LNCaP clone FGC (cell line): ENCODE measurements around the gene EIF2S2.

Experiments used
- DNase-seq: peaks from one replicate; pipeline ENCODE4 v3.0.0-alpha.2; 2011; ENCODE audit warnings: low read depth
- H3K4me3 ChIP-seq: 2 replicates; pipeline ENCODE4 v1.5.1; 2011; ENCODE audit warnings: mild to moderate bottlenecking, low read depth, low read length, control low read depth
- CTCF ChIP-seq: IDR thresholded peaks from 2 replicates; pipeline ENCODE4 v1.5.1; 2012; ENCODE audit warnings: mild to moderate bottlenecking; ENCODE audit not compliant: control insufficient read depth, insufficient read depth; ENCODE audit errors: extremely low read depth

Gene EIF2S2

GRCh38 chr20:34104059-34104458 is 8.0 kb downstream of the EIF2S2 start:
- DNase-seq = no peak
- no peak overlapping the region for H3K4me3 ChIP-seq
- no peak for TF ChIP-seq CTCF

DNA sequence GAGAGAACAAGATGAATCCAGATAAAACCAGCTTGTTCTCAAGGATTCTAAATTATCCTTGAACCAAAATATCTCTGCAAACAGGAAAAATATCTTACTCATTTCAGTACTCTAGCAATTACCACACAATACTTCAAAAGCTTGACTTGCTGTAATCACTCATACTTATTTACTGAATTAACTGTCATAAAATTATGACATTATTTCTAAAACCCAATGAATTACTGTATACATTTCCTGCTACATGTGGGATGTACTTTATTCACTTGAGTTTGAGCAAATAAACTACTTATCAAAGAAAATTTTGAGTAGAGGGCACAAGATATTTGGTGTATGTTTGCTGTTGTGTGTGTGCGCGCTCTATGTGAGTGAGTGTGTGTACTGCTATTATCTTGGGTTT is 9.7 kb downstream of the EIF2S2 start:
- DNase-seq = no peak
- H3K4me3 ChIP-seq = no peak overlapping the region
- TF ChIP-seq CTCF = no peak

GRCh38 chr20:34100576-34100975 is 11.5 kb downstream of the EIF2S2 start:
- H3K4me3 ChIP-seq = no peak overlapping the region
- TF ChIP-seq CTCF = no peak
- DNase-seq = no peak

GRCh38 chr20:34099675-34100074 is 12.4 kb downstream of the EIF2S2 start:
- DNase-seq = no peak
- no peak for TF ChIP-seq CTCF
- no peak overlapping the region for H3K4me3 ChIP-seq

- no peak for TF ChIP-seq CTCF
- H3K4me3 ChIP-seq = no peak overlapping the region
- DNase-seq = no peak
These were observed 13.5 kb downstream of the EIF2S2 start for GRCh38 chr20:34098570-34098969.

DNA sequence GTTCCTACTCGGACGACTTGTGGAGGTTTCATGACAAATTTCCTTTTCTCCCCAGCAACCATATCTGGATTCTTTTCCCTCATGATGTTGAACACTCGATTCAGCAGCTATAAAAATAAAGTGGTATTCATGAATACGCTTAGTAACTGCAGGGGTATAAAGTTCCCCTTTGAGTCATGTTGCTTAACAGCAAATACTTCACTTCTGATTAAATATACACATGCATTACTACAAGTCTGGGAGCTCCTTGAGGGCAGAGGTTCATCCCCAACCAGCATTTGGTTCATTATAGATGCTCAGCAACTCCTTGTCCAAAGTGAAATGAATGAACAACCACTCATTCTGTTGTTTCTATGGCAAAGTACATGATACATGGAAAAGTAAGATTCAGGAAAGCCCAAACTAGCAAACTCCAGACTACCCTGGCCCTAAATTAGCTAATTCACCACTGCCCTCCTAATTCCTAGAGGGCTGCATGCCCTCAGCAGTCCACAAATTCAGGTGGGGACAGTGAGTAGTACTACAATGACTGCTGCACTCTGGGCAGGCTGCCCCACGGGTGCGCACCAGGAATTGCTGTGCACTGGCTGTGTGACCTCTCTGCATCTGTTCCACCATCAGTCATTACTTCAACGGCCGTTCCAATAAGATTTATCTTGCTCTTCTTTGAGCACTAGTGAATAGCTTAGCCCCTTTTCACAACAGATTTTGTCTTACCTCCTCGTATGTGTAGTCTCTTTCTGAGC is 15.2 kb downstream of the EIF2S2 start:
- H3K4me3 ChIP-seq = no peak overlapping the region
- TF ChIP-seq CTCF = no peak
- DNase-seq = no peak

DNA sequence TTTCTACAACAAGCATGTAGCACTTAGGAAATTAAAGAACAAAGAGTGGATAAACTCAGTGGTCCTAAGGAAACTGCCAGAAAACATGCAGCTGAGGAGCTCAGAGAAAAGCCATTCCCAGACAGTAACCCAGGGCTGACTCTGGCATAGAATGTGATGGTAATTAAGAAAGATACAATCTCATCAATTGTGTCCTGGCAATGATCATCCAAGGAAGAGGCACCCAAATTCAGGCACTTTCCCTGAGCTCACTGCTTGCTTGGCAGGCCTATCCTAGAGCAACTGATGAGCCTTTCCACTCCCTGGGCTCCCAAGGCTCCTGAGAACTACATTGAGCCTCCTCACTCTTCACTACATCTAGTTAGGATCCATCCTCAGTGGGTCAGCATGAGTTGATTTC is 16.2 kb downstream of the EIF2S2 start:
- H3K4me3 ChIP-seq = no peak overlapping the region
- no peak for TF ChIP-seq CTCF
- DNase-seq = no peak
